ENCODE results near the gene TBXAS1.

DNA sequence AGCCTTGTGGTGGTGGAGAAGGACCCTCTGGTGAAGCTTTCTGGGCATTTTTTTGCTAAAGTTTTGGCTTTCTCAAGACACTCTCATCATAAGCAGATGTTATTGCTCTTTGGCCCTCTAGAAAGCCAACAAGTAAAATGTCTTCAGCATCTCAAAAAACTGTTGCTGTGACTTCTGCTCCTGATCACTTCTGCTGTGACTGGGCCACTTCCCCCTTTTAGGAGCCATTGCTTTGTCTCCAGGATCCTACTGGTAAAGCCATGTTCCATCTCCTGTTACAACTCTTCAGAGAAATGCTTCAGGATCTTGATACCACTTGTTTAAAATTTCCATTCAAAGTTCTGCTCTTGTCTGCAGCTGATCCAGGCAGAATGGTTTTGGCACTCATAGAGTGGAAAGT is 222.8 kb downstream of the TBXAS1 start:
- TF ChIP-seq, protein P1, sequence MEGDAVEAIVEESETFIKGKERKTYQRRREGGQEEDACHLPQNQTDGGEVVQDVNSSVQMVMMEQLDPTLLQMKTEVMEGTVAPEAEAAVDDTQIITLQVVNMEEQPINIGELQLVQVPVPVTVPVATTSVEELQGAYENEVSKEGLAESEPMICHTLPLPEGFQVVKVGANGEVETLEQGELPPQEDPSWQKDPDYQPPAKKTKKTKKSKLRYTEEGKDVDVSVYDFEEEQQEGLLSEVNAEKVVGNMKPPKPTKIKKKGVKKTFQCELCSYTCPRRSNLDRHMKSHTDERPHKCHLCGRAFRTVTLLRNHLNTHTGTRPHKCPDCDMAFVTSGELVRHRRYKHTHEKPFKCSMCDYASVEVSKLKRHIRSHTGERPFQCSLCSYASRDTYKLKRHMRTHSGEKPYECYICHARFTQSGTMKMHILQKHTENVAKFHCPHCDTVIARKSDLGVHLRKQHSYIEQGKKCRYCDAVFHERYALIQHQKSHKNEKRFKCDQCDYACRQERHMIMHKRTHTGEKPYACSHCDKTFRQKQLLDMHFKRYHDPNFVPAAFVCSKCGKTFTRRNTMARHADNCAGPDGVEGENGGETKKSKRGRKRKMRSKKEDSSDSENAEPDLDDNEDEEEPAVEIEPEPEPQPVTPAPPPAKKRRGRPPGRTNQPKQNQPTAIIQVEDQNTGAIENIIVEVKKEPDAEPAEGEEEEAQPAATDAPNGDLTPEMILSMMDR (conservative IDR thresholded peaks at IDR 0.05; ENCODE audit: low read depth in 2 of 2) = no peak
- TF ChIP-seq POLR2AphosphoS5 (IDR thresholded peaks at IDR 0.05; ENCODE audit: low read depth) (no peak), EZH2 (IDR thresholded peaks at IDR 0.05; ENCODE audit: low read depth, unreplicated experiment) (no peak), EZH2phosphoT487 (IDR thresholded peaks at IDR 0.05; ENCODE audit: unreplicated experiment) (no peak)
